GM12891 (cell line): ENCODE measurements around the gene VWA2.

ENCODE experiments used
- POLR2A ChIP-seq: IDR thresholded peaks from 2 replicates; pipeline ENCODE4 v1.6.1; 2011; ENCODE audit warnings: low read depth, low read length, control low read depth
- POLR2AphosphoS5 ChIP-seq: IDR thresholded peaks from 2 replicates; pipeline ENCODE4 v1.6.1; 2011; ENCODE audit warnings: low read depth, low read length, control low read depth
- SPI1 ChIP-seq: IDR thresholded peaks from 2 replicates; pipeline ENCODE4 v1.6.1; 2011; ENCODE audit warnings: low read depth, low read length, control low read depth
- TAF1 ChIP-seq: IDR thresholded peaks from 2 replicates; pipeline ENCODE4 v1.6.1; 2011; ENCODE audit warnings: low read depth, low read length, control low read depth

GRCh38 chr10:114223066-114223465 lies 16.0 kb upstream of the VWA2 start:
- TF ChIP-seq POLR2A (no peak), POLR2AphosphoS5 (no peak), TAF1 (no peak), SPI1 (no peak)
